HG03095 (cell line): ENCODE results near the gene SLC17A2.

Experiments
- ATAC-seq: cut with Tn5 transposase; IDR thresholded peaks from one replicate; pipeline ENCODE4 v1.9.1; 2021; ENCODE audit warnings: moderate library complexity; ENCODE audit not compliant: unreplicated experiment

SLC17A2 gene

DNA sequence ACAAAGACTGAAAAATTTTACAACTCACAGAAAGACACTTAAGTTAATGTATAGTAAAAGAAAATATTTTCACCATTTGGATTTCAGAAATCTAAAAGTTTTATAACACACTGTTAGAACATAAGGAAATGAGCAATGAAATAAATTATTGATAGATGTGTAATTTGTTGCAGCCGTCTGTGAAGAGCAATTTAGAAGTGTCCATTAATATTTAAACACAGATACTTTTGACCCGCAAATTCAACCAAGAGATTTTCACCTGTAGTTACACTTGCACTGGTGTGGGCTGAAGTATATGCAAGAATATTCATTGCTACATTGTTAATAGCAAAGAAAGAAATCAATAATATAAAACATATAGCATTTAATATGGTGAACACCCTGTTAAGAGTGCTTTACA is 41.9 kb downstream of the SLC17A2 start:
- ATAC-seq: no peak

DNA sequence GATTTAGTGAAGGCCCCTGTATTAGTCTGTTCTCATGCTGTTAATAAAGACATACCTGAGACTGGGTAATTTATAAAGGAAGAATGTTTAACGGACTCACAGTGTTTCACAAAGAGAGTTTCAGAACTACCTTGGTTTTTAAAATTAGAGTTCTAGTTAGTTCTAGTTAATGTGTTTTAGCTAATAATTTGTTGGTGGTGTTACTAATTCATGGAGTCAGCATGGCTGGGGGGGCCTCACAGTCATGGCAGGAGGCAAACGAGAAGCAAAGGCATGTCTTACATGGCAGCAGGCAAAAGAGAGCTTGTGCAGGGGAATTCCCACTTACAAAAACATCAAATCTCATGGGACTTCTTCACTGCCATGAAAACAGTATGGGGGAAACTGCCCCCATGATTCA is 44.4 kb downstream of the SLC17A2 start:
- no peak for ATAC-seq

DNA sequence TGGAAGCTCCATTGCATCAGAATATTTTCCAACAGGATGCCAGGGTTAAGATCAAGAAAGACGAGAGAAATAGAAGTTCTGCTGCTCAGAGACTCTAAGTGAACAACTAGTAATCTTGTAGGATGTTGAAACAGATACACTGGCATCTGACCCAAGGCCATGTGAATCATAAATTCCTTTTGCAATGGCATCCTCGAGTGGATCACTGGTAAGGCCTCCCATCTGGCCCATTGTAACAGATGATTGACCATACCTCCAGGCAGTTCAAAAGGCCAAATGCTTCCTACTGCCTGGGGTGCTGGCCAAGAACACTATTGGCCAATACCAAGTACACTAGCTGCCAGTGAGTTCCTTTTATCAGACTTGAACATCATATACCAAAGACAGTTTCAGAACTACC is 46.5 kb downstream of the SLC17A2 start:
- ATAC-seq: no peak

DNA sequence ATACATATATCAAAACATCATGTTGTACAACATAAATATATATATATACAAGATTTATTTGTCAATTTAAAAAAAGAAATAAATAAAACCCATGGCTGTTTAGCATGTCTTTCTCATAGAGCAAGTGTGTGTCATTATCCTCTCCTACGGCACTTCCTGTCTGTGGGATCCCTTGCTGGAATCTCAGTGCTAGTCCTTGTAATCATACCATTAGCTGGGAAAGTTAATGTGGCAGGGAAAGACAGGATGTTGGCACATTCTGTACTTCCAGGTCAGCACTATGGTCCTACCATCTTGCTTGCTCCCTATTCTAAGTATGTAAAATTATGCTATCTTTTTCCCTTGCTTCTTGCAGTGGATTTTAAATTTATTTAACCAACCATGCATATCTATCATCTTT is 47.0 kb downstream of the SLC17A2 start:
- ATAC-seq: no peak

DNA sequence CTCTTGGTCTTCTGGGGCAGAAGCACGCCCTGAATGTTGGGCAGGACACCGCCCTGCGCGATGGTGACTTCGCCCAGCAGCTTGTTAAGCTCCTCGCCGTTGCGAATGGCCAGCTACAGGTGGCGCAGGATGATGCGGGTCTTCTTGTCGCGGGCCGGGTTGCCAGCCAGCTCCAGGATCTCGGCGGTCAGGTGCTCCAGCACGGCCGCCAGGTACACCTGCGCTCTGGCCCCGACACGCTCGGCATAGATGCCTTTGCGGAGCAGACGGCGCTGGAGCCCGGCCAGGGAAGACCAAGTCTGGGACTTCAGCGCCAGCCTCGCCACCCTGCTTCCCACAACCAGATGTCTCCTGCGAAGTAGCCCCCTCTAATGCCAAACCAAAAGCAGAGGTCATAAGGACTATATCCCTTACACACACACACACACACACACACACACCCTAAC is 48.4 kb downstream of the SLC17A2 start:
- no peak for ATAC-seq

DNA sequence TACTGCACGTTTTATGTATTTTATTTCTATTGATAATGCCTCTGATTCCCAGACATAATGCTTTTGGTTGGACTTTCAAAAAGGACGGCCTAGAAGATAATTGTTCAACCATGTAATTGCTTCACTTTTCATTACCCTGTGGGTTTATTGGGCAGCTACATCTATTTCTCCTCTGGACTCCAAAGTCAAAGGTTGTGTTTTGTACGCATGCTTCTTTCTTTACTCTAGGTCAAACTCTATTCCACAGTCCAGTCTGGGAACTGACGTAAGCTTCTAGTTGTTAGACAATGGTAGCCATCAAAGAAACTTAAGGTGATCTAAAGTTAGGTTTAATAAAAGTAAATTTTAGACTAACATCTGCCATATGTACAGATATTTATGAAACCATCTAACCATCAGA is 49.9 kb downstream of the SLC17A2 start:
- no peak for ATAC-seq

DNA sequence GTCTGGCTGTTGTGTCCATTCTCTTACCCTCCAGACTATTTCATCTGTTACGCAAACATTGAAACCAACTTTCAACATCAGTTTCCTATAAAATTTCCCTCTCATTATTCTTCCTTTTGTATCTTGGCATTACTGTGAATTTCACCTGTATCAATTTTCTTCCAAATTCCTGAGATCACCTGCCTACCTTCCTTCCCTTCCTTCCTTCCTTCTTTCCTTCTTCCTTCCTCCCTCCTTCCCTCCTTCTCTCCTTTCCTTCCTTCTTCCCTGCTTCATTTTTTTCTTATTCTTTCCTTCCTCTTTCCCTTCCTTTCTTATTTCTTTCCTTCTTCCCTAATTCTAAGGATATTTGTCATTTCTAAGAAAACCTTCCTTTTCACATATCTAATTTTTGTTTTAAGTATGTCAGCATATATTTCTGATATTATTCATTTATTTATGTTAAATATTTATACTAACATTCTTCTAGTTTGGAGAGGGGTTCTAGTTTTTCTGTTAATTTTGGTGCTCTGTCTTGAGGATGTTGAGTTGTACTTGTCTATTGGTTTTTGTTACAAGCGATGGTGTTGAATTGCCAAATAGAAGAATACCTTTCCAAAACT is 51.7 kb downstream of the SLC17A2 start:
- no peak for ATAC-seq

DNA sequence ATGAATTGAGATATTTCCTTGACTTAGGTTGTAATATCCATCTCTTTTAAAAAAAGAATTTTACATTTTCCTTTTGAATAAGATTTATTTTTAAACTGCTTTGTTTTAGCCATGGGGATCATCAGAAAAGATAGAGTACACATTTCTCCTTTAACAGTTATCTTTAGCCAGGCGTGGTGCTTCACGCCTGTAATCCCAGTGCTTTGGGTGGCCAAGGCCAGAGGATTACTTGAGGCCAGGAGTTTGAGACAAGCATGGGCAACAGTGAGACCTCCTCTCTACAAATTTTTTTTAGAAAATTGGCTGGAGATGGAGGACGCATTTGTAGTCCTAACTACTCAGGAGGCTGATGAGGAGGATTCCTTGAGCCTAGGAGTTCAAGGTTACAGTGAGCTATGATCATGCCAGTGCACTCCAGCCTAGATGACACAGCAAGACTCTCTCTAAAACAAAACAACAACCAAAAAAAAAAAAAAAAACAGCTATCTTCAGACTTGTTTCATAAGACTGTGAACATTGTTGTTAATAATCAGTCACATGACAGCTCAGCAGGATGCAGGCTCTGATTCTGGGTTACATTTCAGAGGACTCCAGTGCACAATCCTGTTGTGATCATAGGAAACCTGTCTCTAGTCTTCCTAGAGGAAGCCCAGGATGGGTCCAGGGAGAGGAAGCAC is 54.4 kb downstream of the SLC17A2 start:
- ATAC-seq: no peak

DNA sequence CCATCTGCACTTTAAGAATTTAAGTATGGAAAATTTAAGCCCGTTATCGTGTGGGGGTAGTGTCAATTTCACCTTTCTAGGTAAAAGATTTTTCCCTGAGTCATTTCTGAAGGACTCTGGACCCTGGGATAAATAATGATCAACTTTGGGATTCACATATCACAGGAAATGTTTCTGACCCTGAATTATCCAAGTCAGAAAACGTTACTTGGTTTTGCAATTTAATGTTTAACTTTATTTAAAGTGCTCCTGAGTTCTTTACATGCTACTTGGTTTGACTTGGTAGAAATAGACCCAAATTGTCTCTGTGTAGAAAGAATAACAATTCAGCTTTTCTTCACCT is 55.0 kb downstream of the SLC17A2 start:
- ATAC-seq: no peak

DNA sequence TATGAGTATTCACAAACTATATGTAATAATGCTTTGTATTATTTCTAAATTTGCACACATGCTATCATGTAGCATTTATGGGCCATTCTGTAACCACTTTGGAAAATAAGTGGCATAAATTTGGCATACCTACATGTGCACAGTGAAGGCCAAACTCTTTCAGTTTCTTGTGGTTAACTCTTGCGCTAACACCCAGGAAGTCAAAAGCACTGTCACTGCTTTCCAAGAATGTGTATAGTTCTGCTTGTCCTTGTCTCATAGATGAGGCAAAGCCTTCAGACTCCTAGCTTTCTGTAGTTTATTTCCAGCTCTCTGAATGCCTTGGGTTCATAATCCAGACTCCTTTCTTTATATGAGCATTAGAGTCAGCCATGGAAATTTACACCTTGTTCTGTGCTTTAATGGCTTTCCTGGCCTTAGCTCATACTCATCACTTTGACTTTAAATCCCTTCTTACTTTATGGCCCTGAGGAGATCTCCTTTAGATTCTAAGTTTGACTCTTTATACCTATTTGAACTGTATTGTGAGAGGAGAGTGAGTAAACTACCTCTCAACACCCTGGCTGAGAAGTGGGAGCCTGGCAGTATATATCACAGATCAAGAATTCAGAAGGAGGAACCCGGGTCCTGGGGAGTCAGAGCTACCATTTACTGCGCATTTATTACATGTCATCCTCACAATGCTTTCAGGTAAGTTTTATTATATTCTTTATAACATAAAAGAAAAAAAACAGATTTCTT is 55.5 kb downstream of the SLC17A2 start:
- no peak for ATAC-seq

DNA sequence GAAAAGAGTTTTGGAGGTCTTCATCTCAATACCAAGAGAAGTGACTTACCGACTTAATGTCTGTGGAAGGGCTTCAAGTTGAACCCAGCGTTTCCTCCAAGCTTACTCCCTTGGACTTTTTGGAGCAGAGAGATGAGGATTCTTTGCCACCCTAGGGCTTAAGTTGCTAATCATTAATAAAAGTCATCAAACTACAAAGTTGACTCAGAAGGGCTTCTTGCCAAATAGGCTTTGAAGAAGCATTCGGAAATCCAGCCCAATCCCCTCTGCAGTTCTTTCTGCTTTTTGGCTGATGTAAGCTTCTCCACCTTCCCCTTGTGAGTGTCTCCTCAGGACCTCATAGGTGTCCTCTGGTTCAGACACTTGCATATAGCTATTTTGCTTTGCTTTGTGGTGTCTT is 56.4 kb downstream of the SLC17A2 start, which contains the start of gene SLC17A3:
Gene SLC17A3 (minus strand): TSS at position 126 of the 400 bp plus-strand sequence. CDS start 5,856 bp downstream, outside the sequence.
- ATAC-seq: no peak

DNA sequence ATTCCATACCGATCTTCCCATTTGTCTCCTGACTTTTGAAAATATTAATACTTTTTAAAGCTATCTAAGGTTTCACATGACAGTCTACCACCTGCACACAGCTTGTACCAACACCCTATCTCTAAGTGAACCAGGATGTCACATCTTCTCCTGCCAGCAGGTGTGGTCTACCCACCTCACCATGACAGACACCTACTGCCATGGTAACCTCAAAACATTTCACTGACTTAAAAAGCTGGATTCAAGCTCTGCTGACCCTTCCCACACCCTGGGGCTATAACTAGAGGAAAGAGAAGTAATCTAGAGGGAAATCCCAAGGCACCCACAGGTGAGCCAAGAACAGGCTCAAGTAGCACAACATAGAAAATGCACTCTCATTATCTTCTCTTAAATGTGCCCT is 57.7 kb downstream of the SLC17A2 start:
- ATAC-seq: no peak

DNA sequence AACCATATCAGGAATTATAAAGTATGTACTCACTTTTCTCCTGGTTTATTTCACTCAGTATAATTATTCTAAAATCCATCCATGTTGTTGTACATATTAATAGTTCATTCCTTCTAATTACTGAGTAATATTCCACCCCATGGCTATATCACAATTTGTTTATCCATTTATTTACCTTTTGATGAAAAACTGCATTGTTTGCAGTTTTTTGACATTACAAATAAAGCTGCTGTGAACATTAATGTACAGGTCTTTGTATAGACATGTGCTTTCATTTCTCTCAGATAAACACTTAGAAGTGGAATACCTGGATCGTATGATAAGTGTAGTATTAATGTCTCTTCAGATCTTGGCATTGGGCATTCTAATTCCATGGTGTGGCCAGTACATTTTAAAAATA is 60.7 kb downstream of the SLC17A2 start:
- ATAC-seq: no peak

DNA sequence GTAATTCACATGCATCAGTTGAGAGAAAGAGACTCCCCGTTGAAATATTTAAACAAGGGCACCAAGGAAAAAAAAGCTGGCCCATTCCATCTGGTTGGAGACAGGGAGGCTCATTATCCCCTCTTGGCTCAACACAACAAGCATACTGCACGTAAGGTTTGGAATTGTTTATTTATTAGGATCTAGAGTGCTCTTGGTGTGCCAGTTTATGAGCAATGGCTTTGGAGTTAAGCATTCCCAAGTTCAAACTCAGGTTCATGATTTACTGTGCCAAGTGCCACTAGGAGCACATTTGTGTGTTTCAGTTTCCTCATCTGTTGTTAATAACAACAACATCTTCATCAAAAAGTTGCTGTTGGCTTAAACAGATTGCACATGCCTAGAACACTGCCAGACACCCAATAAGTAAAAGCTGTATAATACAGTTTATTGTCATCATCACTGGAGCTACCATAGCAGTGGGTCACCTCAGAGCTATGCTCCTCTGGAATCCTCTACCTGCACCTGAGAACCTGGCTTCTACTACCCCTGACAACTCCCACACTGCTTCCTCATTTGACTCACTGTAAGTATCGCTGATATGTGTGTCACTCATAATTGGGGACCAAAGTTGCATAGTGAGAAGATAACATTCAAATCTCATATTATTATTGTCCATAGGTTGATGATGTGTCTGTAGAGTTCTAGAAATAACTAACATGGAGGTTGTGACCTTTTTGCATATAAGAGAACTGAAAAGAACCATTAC is 61.9 kb downstream of the SLC17A2 start:
- ATAC-seq: no peak

DNA sequence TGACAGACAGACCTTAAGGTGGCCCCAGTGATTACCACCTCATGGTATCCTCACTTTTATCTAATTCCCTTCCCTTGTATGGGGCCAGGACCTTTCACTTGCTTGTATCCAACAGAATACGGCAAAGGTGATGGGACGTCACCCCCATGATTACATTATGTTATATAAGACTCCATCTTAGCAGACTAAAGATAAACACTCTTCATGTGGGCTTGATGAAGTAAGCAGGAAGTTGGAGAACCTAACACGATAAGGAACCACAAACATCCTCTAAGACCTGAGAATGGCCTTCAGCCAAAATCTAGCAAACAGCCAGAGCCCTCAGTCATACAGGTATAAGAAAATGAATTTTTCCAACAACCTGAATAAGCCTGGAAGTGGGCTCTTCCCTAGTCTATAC is 64.5 kb downstream of the SLC17A2 start:
- ATAC-seq: no peak

DNA sequence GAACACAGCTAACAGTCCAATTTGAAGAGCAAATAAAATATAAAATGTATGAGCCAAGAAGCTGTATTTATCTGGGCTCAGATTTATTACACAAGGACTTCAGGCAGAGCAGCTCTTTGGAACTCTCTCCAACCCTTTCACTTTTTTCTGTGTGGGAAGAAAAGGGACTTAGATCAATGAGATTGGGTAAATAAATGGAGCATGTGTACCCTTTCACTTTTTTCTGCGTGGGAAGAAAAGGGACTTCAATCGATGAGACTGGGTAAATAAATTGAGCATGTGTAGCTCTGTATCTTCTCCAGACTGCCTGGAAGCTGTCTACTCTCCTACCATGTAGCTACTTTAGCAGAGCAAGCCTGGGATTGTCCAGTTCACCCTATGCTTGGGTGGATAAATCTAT is 67.1 kb downstream of the SLC17A2 start:
- ATAC-seq: no peak
